Hematopoietic multipotent progenitor cell treated with erythropoietin and hydrocortisone succinate and interleukin-3 and kit ligand, for 17 days (in vitro differentiated cells): ENCODE data around the gene H6PD.

Experiments used
- DNase-seq: peaks from one replicate; pipeline ENCODE4 v3.0.0-alpha.2; 2015; ENCODE audit warnings: low spot score

Gene H6PD

DNA sequence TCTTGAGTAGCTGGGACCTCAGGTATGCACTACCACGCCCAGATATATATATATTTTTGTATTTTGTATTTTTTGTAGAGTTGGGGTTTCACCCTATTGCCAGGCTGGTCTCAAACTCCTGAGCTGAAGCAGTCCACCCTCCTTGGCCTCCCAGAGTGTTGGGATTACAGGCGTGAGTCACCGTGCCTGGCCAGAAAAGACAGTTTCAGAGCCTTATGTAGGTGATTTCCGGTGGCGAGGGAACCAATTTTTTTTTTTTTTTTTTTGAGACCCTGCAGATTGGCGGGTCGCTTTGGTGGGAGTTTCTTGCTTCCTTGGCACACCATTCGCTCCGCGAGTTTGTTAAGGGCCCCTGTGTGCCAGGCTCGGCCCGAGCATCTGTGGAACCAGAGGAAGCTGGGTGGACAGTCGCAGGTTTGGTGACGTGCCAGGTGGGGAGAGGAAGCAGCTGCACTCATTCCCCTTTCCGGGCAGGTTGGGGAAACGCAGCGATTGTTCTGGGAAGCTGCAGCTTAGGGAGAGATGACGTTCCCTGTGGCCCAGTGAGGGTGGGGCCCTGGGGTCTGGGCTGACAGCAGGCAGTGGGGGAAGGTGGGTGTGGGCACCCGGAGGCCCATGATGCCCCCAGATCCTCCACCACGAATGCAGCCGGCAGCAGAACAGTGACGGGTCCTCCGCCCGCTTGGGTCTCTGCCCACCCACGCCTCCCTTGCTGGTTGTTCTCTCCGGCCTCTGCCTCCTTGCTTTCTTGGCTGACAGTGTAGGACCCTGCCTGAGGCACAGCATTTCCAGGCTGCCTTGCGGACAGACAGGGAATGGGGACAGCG, 83.2 kb downstream of the H6PD start:
- no peak for DNase-seq

DNA sequence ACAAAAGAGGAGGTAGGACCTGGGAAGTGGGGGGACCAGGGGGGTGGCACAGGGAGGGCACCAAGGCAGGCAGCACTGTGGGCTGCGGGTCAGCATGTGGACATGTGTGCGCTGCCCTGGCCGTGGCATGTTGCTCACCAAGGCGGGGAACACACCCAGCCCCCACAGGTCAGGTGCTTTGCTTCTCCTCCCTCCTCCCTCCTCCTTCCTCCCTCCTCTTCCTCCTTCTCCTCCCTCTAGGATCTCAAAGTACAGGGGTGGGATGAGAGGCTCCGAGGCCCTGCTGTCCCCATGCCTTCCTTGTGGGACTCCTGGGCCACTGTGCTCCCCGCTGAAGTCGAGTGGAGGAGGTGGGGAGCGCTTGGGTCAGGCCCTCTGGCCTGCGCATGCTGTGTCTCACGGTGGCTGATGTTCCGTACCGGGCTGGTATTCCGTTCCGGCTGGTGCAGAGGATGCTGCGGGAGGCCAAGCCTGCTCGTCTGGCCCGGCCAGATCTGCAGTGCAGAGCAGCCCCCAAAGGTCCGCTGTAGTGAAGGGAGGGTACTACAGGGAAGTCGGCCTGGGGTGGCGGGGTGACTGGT, 84.7 kb downstream of the H6PD start:
- DNase-seq, result no peak

GRCh38 chr1:9319789-9320519, 85.4 kb downstream of the H6PD start:
- no peak for DNase-seq
